ENCODE measurements around the gene WNT7B. TPM values are rescaled to one million over a fixed set of nuclear protein-coding genes. Genes with fewer than 3 reads are reported as not detected.

WNT7B gene
- total RNA-seq, 4 donors from 2014 or later: not detected

DNA sequence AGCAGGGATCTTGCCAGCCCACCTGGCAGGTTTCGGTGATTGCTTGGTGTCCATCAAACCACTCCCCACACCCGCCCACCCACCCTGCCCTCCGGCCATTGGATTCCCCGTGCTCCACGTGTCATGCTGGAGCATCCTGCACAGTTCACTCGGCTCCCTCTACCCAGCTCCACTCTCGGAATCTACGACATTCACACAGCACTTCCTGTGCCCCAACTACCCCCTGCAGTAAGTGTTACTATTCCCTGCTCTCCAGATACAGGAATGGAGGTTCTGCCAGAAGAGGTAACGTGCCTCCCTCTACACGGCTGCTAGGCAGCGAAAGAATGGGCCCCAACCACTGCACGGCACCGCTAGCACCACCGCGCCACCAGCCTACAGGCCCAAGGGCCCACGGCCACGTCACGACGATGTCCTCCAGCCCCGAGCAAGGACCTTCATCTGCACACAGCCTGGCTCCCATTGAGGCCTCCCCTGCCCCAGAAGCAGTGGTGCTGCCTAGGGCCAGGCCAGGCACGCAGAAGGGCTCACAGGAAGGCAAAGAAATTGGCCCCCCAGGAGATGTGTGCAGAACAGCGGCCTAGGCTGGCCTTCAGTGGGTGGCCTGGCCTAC lies 27.6 kb downstream of the WNT7B start:
- Histone ChIP-seq H3K27me3 (no peaks in the 10 kb centered on the region), H3K4me3 (no peak overlapping the region), H3K9me3 (no peaks in the 10 kb centered on the region), H3K27ac (no peak overlapping the region), H3K4me1 (no peaks in the 10 kb centered on the region), H3K36me3 (no peaks in the 10 kb centered on the region)
- TF ChIP-seq CTCF (IDR thresholded peaks at IDR 0.05) (no peak), POLR2A (IDR thresholded peaks at IDR 0.05) (no peak)
- DNase-seq: no peak

DNA sequence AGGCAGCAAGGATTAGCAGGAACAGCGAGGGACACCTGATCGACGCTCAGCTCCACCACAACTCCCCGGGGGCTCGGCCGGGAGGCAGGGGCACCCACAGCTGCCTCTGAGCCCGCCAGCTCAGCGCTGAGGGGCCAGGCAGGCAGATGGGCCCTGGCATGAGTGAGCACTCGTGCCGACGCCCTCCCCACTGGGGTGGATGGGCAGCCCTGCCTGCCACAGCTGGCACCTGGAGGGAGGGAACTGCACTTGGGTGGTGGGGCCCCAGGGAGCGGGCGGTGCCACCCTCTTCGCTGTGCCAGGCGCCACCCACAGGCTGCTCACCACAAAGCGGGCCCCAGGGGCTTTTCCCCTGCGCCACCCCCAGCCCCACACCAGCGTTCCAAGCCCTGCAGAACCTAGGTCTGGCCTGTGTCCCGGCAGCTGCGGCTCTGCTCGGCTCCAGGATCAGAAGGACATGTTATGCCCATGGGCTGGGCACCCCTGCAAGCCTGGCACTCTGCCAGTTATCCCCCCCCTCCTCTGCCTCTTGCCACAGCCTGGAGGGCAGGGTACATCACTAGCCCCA lies 28.8 kb downstream of the WNT7B start:
- Histone ChIP-seq H3K4me1 (no peaks in the 10 kb centered on the region), H3K4me3 (no peak overlapping the region), H3K27me3 (no peaks in the 10 kb centered on the region), H3K36me3 (no peaks in the 10 kb centered on the region), H3K9me3 (no peaks in the 10 kb centered on the region), H3K27ac (no peak overlapping the region)
- TF ChIP-seq CTCF (IDR thresholded peaks at IDR 0.05) (no peak), POLR2A (IDR thresholded peaks at IDR 0.05) (no peak)
- DNase-seq: no peak

GRCh38 chr22:45946805-45947600 lies 30.0 kb downstream of the WNT7B start:
- Histone ChIP-seq H3K4me1 (no peaks in the 10 kb centered on the region), H3K9me3 (no peaks in the 10 kb centered on the region), H3K4me3 (no peak overlapping the region), H3K27ac (no peak overlapping the region), H3K27me3 (no peaks in the 10 kb centered on the region), H3K36me3 (no peaks in the 10 kb centered on the region)
- DNase-seq: no peak
- TF ChIP-seq POLR2A (IDR thresholded peaks at IDR 0.05): no peak
- TF ChIP-seq CTCF (IDR thresholded peaks at IDR 0.05): no peak

DNA sequence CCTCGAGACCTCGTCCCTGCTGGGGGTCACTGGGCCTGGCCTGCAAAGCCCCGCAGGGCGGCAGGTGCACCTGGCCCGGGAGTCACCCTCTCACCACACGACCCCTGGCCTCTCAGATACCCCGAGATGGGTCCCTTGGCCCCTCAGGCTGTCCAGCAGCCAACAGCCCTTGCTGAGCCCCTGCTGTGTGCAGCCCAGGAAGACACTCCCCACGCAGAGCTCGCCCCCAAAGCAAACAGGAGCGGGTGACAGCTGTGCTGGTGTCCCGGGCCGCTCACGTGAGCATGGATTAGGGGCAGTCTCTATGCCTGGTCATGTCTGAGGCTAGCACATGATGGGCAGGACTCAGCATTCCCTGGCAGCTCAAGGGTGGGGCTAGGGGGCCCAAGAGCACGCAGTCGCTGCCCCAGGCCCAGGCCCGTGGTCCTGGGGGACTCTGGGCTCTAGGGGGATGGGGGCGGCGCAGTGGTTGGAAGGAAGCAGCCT lies 31.3 kb downstream of the WNT7B start:
- H3K27ac ChIP-seq: no peak overlapping the region
- no peak for DNase-seq
- no peaks in the 10 kb centered on the region for H3K4me1 ChIP-seq
- no peak overlapping the region for H3K4me3 ChIP-seq
- no peaks in the 10 kb centered on the region for H3K9me3 ChIP-seq
- H3K27me3 ChIP-seq: no peaks in the 10 kb centered on the region
- no peak for TF ChIP-seq POLR2A (IDR thresholded peaks at IDR 0.05)
- no peak for TF ChIP-seq CTCF (IDR thresholded peaks at IDR 0.05)
- no peaks in the 10 kb centered on the region for H3K36me3 ChIP-seq

DNA sequence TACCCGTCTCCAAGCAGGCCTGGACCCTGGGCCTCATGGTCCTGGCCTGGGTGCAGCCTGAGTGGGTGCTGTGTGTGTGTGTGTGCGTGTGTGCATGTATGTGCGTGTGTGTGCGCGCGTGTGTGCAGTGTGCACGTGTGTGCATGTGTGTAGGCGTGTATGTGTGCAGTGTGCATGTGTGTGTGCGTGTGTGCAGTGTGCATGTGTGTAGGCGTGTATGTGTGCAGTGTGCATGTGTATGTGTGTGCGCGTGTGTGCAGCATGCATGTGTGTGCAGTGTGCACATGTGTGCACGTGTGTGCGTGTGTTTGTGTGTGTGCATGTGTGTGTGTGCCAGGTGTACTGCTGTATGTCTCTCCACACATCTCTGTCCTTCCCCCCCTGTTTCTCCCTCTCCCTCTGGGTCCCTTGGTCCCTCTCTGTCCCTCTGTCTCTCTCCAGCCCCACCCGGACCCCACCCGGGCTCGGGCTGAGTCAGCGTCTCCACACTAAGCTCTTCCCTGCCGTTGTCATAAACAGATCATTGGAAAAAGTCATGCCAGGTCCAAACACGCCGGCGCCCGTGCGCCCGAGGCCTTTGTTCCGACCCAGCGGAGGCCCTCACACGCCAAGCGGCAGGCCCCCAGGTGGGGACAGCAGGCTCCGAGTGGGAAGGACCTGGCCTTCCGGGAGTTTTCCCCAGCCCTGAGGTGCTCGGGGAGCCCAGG lies 34.0 kb downstream of the WNT7B start:
- no peak for DNase-seq
- no peak overlapping the region for H3K4me3 ChIP-seq
- no peaks in the 10 kb centered on the region for H3K9me3 ChIP-seq
- H3K27ac ChIP-seq: no peak overlapping the region
- no peaks in the 10 kb centered on the region for H3K36me3 ChIP-seq
- no peaks in the 10 kb centered on the region for H3K27me3 ChIP-seq
- TF ChIP-seq POLR2A (IDR thresholded peaks at IDR 0.05): no peak
- TF ChIP-seq CTCF (IDR thresholded peaks at IDR 0.05): no peak
- H3K4me1 ChIP-seq: no peaks in the 10 kb centered on the region

Data from Peyer's patch (tissue), 4 donors.